H1 (cell line): Measurements from ENCODE around the gene CEBPA. TPM values are rescaled to one million over a fixed set of nuclear protein-coding genes. Genes with fewer than 3 reads are reported as not detected.

Experiments used
- CTCF ChIA-PET: fragments of 300-600 bp; sonication (Branson Sonifier 250); formaldehyde crosslinking; loops from one replicate; lab custom pipeline; 2021; ENCODE audit not compliant: partially characterized antibody; lab: Charles Lee
- POLR2A ChIA-PET: fragments of 300-600 bp; sonication (Branson Sonifier 250); formaldehyde crosslinking; loops from one replicate; lab custom pipeline; 2021; ENCODE audit warnings: inconsistent platforms; ENCODE audit not compliant: partially characterized antibody; lab: Charles Lee
- DNase-seq, 2 experiments: peaks; one replicate each; pipeline versions ENCODE4 v3.0.0 to v3.0.0-alpha.2; 2010 to 2022; ENCODE audit warnings: low spot score in 2 of 2, low read depth in 1 of 2, mixed read lengths in 1 of 2
- FAIRE-seq: peaks from 2 replicates; lab custom pipeline; 2011; peaks lifted over from hg19 to GRCh38; lab: Jason Lieb, UNC
- H2AFZ ChIP-seq: 2 replicates; pipeline ENCODE4 v1.8.1; 2012; ENCODE audit warnings: low read length, inconsistent platforms
- H2AK5ac ChIP-seq: 2 replicates; pipeline ENCODE4 v1.6.1; 2013; ENCODE audit warnings: low read depth, low read length
- H2BK120ac ChIP-seq: replicated peaks from 2 replicates; pipeline ENCODE3; 2013; ENCODE audit warnings: low read depth, low read length, inconsistent platforms
- H2BK12ac ChIP-seq: 2 replicates; pipeline ENCODE4 v1.6.1; 2013; ENCODE audit warnings: low read depth, low read length
- H2BK15ac ChIP-seq: 2 replicates; pipeline ENCODE4 v1.6.1; 2013; ENCODE audit warnings: low read length
- H2BK20ac ChIP-seq: 2 replicates; pipeline ENCODE4 v1.6.1; 2013; ENCODE audit warnings: low read length
- H2BK5ac ChIP-seq: 2 replicates; pipeline ENCODE4 v1.6.1; 2013; ENCODE audit warnings: low read depth, low read length
- H3K14ac ChIP-seq: 2 replicates; pipeline ENCODE4 v1.6.1; 2013; ENCODE audit warnings: inconsistent platforms; ENCODE audit not compliant: insufficient read length
- H3K18ac ChIP-seq: 2 replicates; pipeline ENCODE4 v1.6.1; 2013; ENCODE audit warnings: low read length; ENCODE audit errors: extremely low read depth
- H3K23ac ChIP-seq: 2 replicates; pipeline ENCODE4 v1.6.1; 2013; ENCODE audit warnings: inconsistent platforms; ENCODE audit not compliant: insufficient read length
- H3K23me2 ChIP-seq: 2 replicates; pipeline ENCODE4 v1.6.1; 2013; ENCODE audit warnings: low read depth, low read length
- H3K27ac ChIP-seq: 2 replicates; pipeline ENCODE4 v1.6.1; 2011; ENCODE audit warnings: low read depth, low read length, inconsistent platforms
- H3K27me3 ChIP-seq, 4 experiments: replicated peaks in 1 of 4; 1 replicate in 1 of 4; 2 replicates in 3 of 4; pipeline versions ENCODE4 v1.6.1 to v1.8.1; 2011 to 2013; ENCODE audit warnings: low read length in 3 of 4, mild to moderate bottlenecking in 3 of 4, inconsistent platforms in 2 of 4, mixed read lengths in 2 of 4, moderate library complexity in 1 of 4; ENCODE audit not compliant: control insufficient read depth in 3 of 4, insufficient read depth in 3 of 4; ENCODE audit errors: extremely low read depth in 1 of 4
- H3K36me3 ChIP-seq, 4 experiments: 2 replicates each; pipeline versions ENCODE4 v1.6.1 to v1.8.1; 2011 to 2013; ENCODE audit warnings: mild to moderate bottlenecking in 4 of 4, low read length in 3 of 4, moderate library complexity in 2 of 4, control low read depth in 1 of 4, inconsistent platforms in 1 of 4; ENCODE audit not compliant: insufficient read depth in 4 of 4, control insufficient read depth in 2 of 4
- H3K4ac ChIP-seq: replicated peaks from 2 replicates; pipeline ENCODE3; 2013; ENCODE audit warnings: low read length, low read depth, mixed read lengths, inconsistent platforms; ENCODE audit not compliant: insufficient read length
- H3K4me1 ChIP-seq, 4 experiments: replicated peaks in 1 of 4; 1 replicate in 1 of 4; 2 replicates in 3 of 4; pipeline versions ENCODE4 v1.6.1 to v1.8.1; 2011 to 2013; ENCODE audit warnings: low read length in 3 of 4, inconsistent platforms in 2 of 4, mixed read lengths in 1 of 4; ENCODE audit not compliant: insufficient read depth in 4 of 4, control insufficient read depth in 3 of 4
- H3K4me2 ChIP-seq, 2 experiments: 2 replicates each; pipeline versions ENCODE4 v1.6.1 to v1.8.1; 2011 to 2013; ENCODE audit warnings: low read depth in 2 of 2, low read length in 2 of 2, control low read depth in 1 of 2, inconsistent platforms in 1 of 2, mild to moderate bottlenecking in 1 of 2; ENCODE audit not compliant: insufficient read depth in 1 of 2
- H3K4me3 ChIP-seq, 4 experiments: fragments of 200-600, 300-600 bp in 1 of 4; sonication (generic), shearing (Covaris generic), sonication (Bioruptor Twin) in 1 of 4; 2 replicates each; pipeline versions ENCODE4 v1.5.1 to v1.8.1; 2011 to 2016; ENCODE audit warnings: low read length in 4 of 4, low read depth in 3 of 4, control low read depth in 2 of 4, inconsistent platforms in 2 of 4, mild to moderate bottlenecking in 2 of 4, mixed read lengths in 1 of 4, moderate library complexity in 1 of 4; ENCODE audit not compliant: insufficient read depth in 2 of 4; ENCODE audit errors: extremely low read depth in 1 of 4
- H3K56ac ChIP-seq: replicated peaks from 2 replicates; pipeline ENCODE3; 2013; ENCODE audit warnings: low read depth, mild to moderate bottlenecking, mixed read lengths, low read length, inconsistent platforms; ENCODE audit not compliant: insufficient read length
- H3K79me1 ChIP-seq: 2 replicates; pipeline ENCODE4 v1.6.1; 2013; ENCODE audit warnings: low read depth, low read length, control low read depth
- H3K79me2 ChIP-seq, 2 experiments: 2 replicates each; pipeline versions ENCODE4 v1.6.1 to v1.8.1; 2012 to 2013; ENCODE audit warnings: low read length in 2 of 2, mild to moderate bottlenecking in 2 of 2, inconsistent platforms in 1 of 2; ENCODE audit not compliant: insufficient read depth in 2 of 2, control insufficient read depth in 1 of 2
- H3K9ac ChIP-seq, 4 experiments: replicated peaks in 1 of 4; 1 replicate in 1 of 4; 2 replicates in 3 of 4; pipeline versions ENCODE4 v1.6.1 to v1.8.1; 2011 to 2013; ENCODE audit warnings: low read depth in 3 of 4, low read length in 3 of 4, control low read depth in 2 of 4, mild to moderate bottlenecking in 2 of 4, moderate library complexity in 2 of 4, inconsistent platforms in 1 of 4; ENCODE audit errors: extremely low read depth in 1 of 4
- H3K9me3 ChIP-seq, 2 experiments: 2 replicates each; pipeline versions ENCODE4 v1.6.1 to v1.8.1; 2012 to 2013; ENCODE audit warnings: mild to moderate bottlenecking in 2 of 2, moderate library complexity in 2 of 2, control low read depth in 1 of 2, inconsistent platforms in 1 of 2, low read depth in 1 of 2, low read length in 1 of 2, mixed read lengths in 1 of 2; ENCODE audit not compliant: insufficient read depth in 2 of 2
- H4K20me1 ChIP-seq, 2 experiments: replicated peaks in 1 of 2; 2 replicates each; pipeline versions ENCODE3 to v1.8.1; 2011 to 2013; ENCODE audit warnings: inconsistent platforms in 2 of 2, low read length in 2 of 2, mild to moderate bottlenecking in 1 of 2; ENCODE audit not compliant: insufficient read depth in 2 of 2, control insufficient read depth in 1 of 2
- H4K5ac ChIP-seq: 2 replicates; pipeline ENCODE4 v1.6.1; 2013; ENCODE audit warnings: low read length, low read depth, mixed read lengths, inconsistent platforms; ENCODE audit not compliant: insufficient read length
- H4K8ac ChIP-seq: 2 replicates; pipeline ENCODE4 v1.8.0; 2013; ENCODE audit warnings: mild to moderate bottlenecking, moderate library complexity, low read length, inconsistent platforms; ENCODE audit not compliant: insufficient read depth; ENCODE audit errors: extremely low read depth
- H4K91ac ChIP-seq: replicated peaks from 2 replicates; pipeline ENCODE3; 2013; ENCODE audit warnings: low read length, mixed read lengths, inconsistent platforms; ENCODE audit not compliant: insufficient read length
- BACH1 ChIP-seq: IDR thresholded peaks from 2 replicates; pipeline ENCODE4 v1.6.1; 2012; ENCODE audit warnings: low read length, improper control_type of control experiment
- CEBPB ChIP-seq: IDR thresholded peaks from 2 replicates; pipeline ENCODE4 v1.6.1; 2012; ENCODE audit warnings: low read depth, low read length
- CHD2 ChIP-seq: IDR thresholded peaks from 2 replicates; pipeline ENCODE4 v1.6.1; 2012; ENCODE audit warnings: low read length, improper control_type of control experiment
- CTCF ChIP-seq, 3 experiments: IDR thresholded peaks; 1 replicate in 2 of 3; 2 replicates in 1 of 3; pipeline versions ENCODE4 v1.5.1 to v1.6.1; 2011; ENCODE audit warnings: low read length in 3 of 3, mild to moderate bottlenecking in 3 of 3, inconsistent platforms in 2 of 3, low read depth in 1 of 3, moderate library complexity in 1 of 3; ENCODE audit not compliant: insufficient read depth in 1 of 3; ENCODE audit errors: control extremely low read depth in 1 of 3
- JUND ChIP-seq: IDR thresholded peaks from 2 replicates; pipeline ENCODE4 v1.6.1; 2011; ENCODE audit warnings: mild to moderate bottlenecking, improper control_type of control experiment, low read length
- WGBS, 2 experiments: shearing (Covaris generic) in 1 of 2; methylation state at CpG; one replicate each; pipeline versions ENCODE4 v1.1.6 to v1.1.7; 2013 to 2015; ENCODE audit warnings: low lambda C conversion rate in 2 of 2, mixed read lengths in 2 of 2, inconsistent platforms in 1 of 2, low coverage in 1 of 2, missing lambda C conversion rate in 1 of 2; ENCODE audit not compliant: insufficient replicate concordance in 2 of 2, insufficient coverage in 1 of 2, insufficient read length in 1 of 2; ENCODE audit errors: extremely low coverage in 1 of 2, missing lambda C conversion rate in 1 of 2; 5-methylcytosine and 5-hydroxymethylcytosine counted together
- polyA plus RNA-seq, 7 experiments: library from polyadenylated mRNA; depleted of rRNA in 3 of 7; stranded (reverse) in 5 of 7; unstranded in 2 of 7; fragments of >200 nt in 5 of 7; fragments of 200-250 nt in 2 of 7; gene quantifications; 1 replicate in 5 of 7; 2 replicates in 1 of 7; 4 replicates in 1 of 7; pipeline versions ENCODE4 v1.2.1 to v1.2.3, GENCODE V29; 2011 to 2013; ENCODE audit warnings: missing spikeins in 2 of 7, mixed read lengths in 2 of 7
- total RNA-seq: library from RNA; stranded (reverse); fragmentation: NEBNext Ultra II Directional; extraction: Animal tissue kit (Norgen Biotek cat#: 25700); gene quantifications from 2 replicates; pipeline ENCODE4 v1.2.1, GENCODE V29; 2021

The CEBPA gene
- total and polyA plus RNA-seq, 2 of the 8 experiments (the other 6 are each of a cell fraction or from before 2014, with no cell fraction given), result 2.0 to 2.7 TPM

GRCh38 chr19:33296488-33296971 lies 5.8 kb downstream of the CEBPA start:
- H4K91ac ChIP-seq, result no peak overlapping the region
- no peak overlapping the region for H3K23ac ChIP-seq
- no peak for FAIRE-seq
- TF ChIP-seq CHD2 (no peak), JUND (no peak), CEBPB (no peak), CTCF (IDR thresholded peaks at IDR 0.05; ENCODE audit: control extremely low read depth in 1 of 3, insufficient read depth in 1 of 3, low read depth in 1 of 3, low read length in 3 of 3) (no peak), BACH1 (no peak)

More at GRCh38 chr19:33296488-33296971, 5.8 kb downstream of the CEBPA start:
- peaks cover 2 to 5% of the 10 kb centered on the region in 2 experiments for H4K20me1 ChIP-seq
- H3K79me2 ChIP-seq, result no peaks in the 10 kb centered on the region
- H2BK12ac ChIP-seq, result no peak overlapping the region
- H3K79me1 ChIP-seq, result no peaks in the 10 kb centered on the region
- H3K23me2 ChIP-seq, result peaks cover 5% of the 10 kb centered on the region; the same call in 1 of the 2 replicates
- ChIA-PET POLR2A (interaction anchor here (0.9 to 2.4 kb wide), 3 partner anchors 9 to 77 kb away, joined by 3 to 12 read pairs (median 3); partner anchors contain the start of gene CEBPG), CTCF (interaction anchor here (0.7 to 1.8 kb wide), 9 partner anchors 9 to 110 kb away, joined by 3 to 5 read pairs (median 4); no protein-coding TSS in a partner anchor)
- no peak overlapping the region for H3K56ac ChIP-seq
- H3K4me2 ChIP-seq, result no peak overlapping the region
- H3K14ac ChIP-seq, result no peak overlapping the region
- no peaks in the 10 kb centered on the region; a peak in 1 of 8 replicates for H3K36me3 ChIP-seq
- H2BK15ac ChIP-seq, result no peak overlapping the region
- H2BK120ac ChIP-seq, result no peak overlapping the region
- 83% methylated on average over 10 of the region's 14 CpGs; no CpG with 5 or more reads in 1 of the 2 experiments for WGBS, 2 experiments
- H3K4me1 ChIP-seq, result peaks cover 0 to 14% (median 7%) of the 10 kb centered on the region in 4 experiments; a peak in 5 of 7 replicates
- H3K4ac ChIP-seq, result no peak overlapping the region
- no peak overlapping the region for H3K18ac ChIP-seq
- H2BK20ac ChIP-seq, result no peak overlapping the region
- H3K9ac ChIP-seq, result no peak overlapping the region
- no peak overlapping the region for H3K27ac ChIP-seq
- no peak for DNase-seq
- no peak overlapping the region for H2AK5ac ChIP-seq
- no peak overlapping the region for H2AFZ ChIP-seq
- no peak overlapping the region for H4K8ac ChIP-seq
- no peak overlapping the region for H3K4me3 ChIP-seq
- H2BK5ac ChIP-seq, result no peak overlapping the region
- H4K5ac ChIP-seq, result no peak overlapping the region
- H3K9me3 ChIP-seq, result no peaks in the 10 kb centered on the region
- peaks cover 13 to 26% (median 22%) of the 10 kb centered on the region in 4 experiments for H3K27me3 ChIP-seq
